GM23338 (cell line): ENCODE data around the gene ETF1. TPM values are rescaled to one million over a fixed set of nuclear protein-coding genes. Genes with fewer than 3 reads are reported as not detected.

Experiments used
- ATAC-seq: fragments of 200-7000 bp; cut with Tn5 transposase; 3 replicates; pipeline ENCODE4 v1.9.1; 2020
- DNase-seq: peaks from one replicate; pipeline ENCODE4 v3.0.0-alpha.2; 2015; ENCODE audit warnings: low spot score
- H2AFZ ChIP-seq: fragments of 200-600 bp; sonication (generic); 2 replicates; pipeline ENCODE4 v1.8.0; 2016; ENCODE audit warnings: antibody characterized with exemption, mild to moderate bottlenecking, moderate library complexity
- H3F3A ChIP-seq: fragments of 200-600 bp; sonication (generic); replicated peaks from 2 replicates; pipeline ENCODE4 v1.8.0; 2017; ENCODE audit warnings: antibody characterized with exemption, mixed run types, low read depth
- H3K27ac ChIP-seq: fragments of 200-600 bp; sonication (generic); 2 replicates; pipeline ENCODE4 v1.6.1; 2016; ENCODE audit warnings: low read depth
- H3K27me3 ChIP-seq: fragments of 200-600 bp; sonication (generic); 2 replicates; pipeline ENCODE4 v1.8.0; 2016; ENCODE audit warnings: mild to moderate bottlenecking, mixed run types, moderate library complexity; ENCODE audit not compliant: insufficient read depth
- H3K36me3 ChIP-seq: fragments of 200-600 bp; sonication (generic); 2 replicates; pipeline ENCODE4 v1.8.0; 2016; ENCODE audit warnings: mild to moderate bottlenecking; ENCODE audit not compliant: insufficient read depth
- H3K4me1 ChIP-seq: fragments of 200-600 bp; sonication (generic); 2 replicates; pipeline ENCODE4 v1.8.0; 2016; ENCODE audit warnings: mild to moderate bottlenecking, moderate library complexity; ENCODE audit not compliant: insufficient read depth
- H3K4me2 ChIP-seq: fragments of 200-600 bp; sonication (generic); 2 replicates; pipeline ENCODE4 v1.7.1; 2017; ENCODE audit warnings: mixed run types
- H3K4me3 ChIP-seq: fragments of 200-600 bp; sonication (generic); 2 replicates; pipeline ENCODE4 v1.6.1; 2016; ENCODE audit warnings: mixed run types
- H3K79me2 ChIP-seq: fragments of 200-600 bp; sonication (generic); replicated peaks from 2 replicates; pipeline ENCODE4 v1.8.0; 2017; ENCODE audit warnings: mild to moderate bottlenecking; ENCODE audit not compliant: insufficient read depth
- H3K9me2 ChIP-seq: fragments of 200-600 bp; sonication (generic); 2 replicates; pipeline ENCODE4 v1.8.0; 2017; ENCODE audit not compliant: insufficient read depth
- H4K20me1 ChIP-seq: fragments of 200-600 bp; sonication (generic); replicated peaks from 2 replicates; pipeline ENCODE4 v1.8.0; 2017; ENCODE audit warnings: mild to moderate bottlenecking; ENCODE audit not compliant: insufficient read depth
- H3K27ac Mint-ChIP-seq: 2 replicates; pipeline ENCODE4 v1.8.0; 2020; ENCODE audit warnings: inconsistent platforms, mild to moderate bottlenecking, moderate library complexity, mixed read lengths
- H3K27me3 Mint-ChIP-seq: 3 replicates; pipeline ENCODE4 v1.8.0; 2022; ENCODE audit warnings: low read depth, mild to moderate bottlenecking, moderate library complexity, mixed read lengths, inconsistent platforms; ENCODE audit not compliant: insufficient read depth, poor library complexity
- H3K36me3 Mint-ChIP-seq: 3 replicates; pipeline ENCODE4 v1.8.0; 2021; ENCODE audit warnings: low read depth, mild to moderate bottlenecking, inconsistent platforms, moderate library complexity, mixed read lengths
- H3K4me1 Mint-ChIP-seq: 3 replicates; pipeline ENCODE4 v1.8.0; 2020; ENCODE audit warnings: mild to moderate bottlenecking, inconsistent platforms, mixed read lengths
- H3K4me3 Mint-ChIP-seq: 3 replicates; pipeline ENCODE4 v1.8.0; 2021; ENCODE audit warnings: moderate library complexity, mild to moderate bottlenecking, inconsistent platforms, mixed read lengths
- H3K9me3 Mint-ChIP-seq: 3 replicates; pipeline ENCODE4 v1.8.0; 2020; ENCODE audit warnings: moderate library complexity, mild to moderate bottlenecking, inconsistent platforms, mixed read lengths
- CREB1 ChIP-seq: fragments of 250-450 bp; sonication (Bioruptor Pico); IDR thresholded peaks from 2 replicates; pipeline ENCODE4 v1.5.0; 2020; ENCODE audit warnings: low read depth, mild to moderate bottlenecking, moderate library complexity
- ETS1 ChIP-seq: IDR thresholded peaks from 2 replicates; pipeline ENCODE4 v1.6.1; 2016; ENCODE audit warnings: antibody characterized with exemption
- EZH2 ChIP-seq: fragments of 200-600 bp; sonication (generic); IDR thresholded peaks from one replicate; pipeline ENCODE4 v1.8.0; 2017; ENCODE audit warnings: antibody characterized with exemption, mild to moderate bottlenecking, low read depth; ENCODE audit not compliant: unreplicated experiment
- EZH2phosphoT487 ChIP-seq: fragments of 200-600 bp; sonication (generic); IDR thresholded peaks from one replicate; pipeline ENCODE4 v1.8.1; 2018; ENCODE audit warnings: antibody characterized with exemption; ENCODE audit not compliant: unreplicated experiment
- JUNB ChIP-seq: IDR thresholded peaks from one replicate; pipeline ENCODE4 v1.6.1; 2016; ENCODE audit warnings: antibody characterized with exemption; ENCODE audit not compliant: unreplicated experiment
- NANOG ChIP-seq: IDR thresholded peaks from 2 replicates; pipeline ENCODE4 v1.6.1; 2016; ENCODE audit warnings: antibody characterized with exemption, borderline replicate concordance
- POLR2AphosphoS5 ChIP-seq: IDR thresholded peaks from 2 replicates; pipeline ENCODE4 v1.6.1; 2016; ENCODE audit warnings: antibody characterized with exemption, low read depth
- STAT1 ChIP-seq: IDR thresholded peaks from one replicate; pipeline ENCODE4 v1.6.1; 2016; ENCODE audit warnings: antibody characterized with exemption; ENCODE audit not compliant: unreplicated experiment
- ZNF331 ChIP-seq: fragments of 250-450 bp; sonication (Bioruptor Pico); IDR thresholded peaks from 2 replicates; pipeline ENCODE4 v1.5.0; 2020; ENCODE audit warnings: low read depth, mild to moderate bottlenecking, moderate library complexity
- ZNF462 ChIP-seq: fragments of 250-450 bp; sonication (Bioruptor Pico); IDR thresholded peaks from 2 replicates; pipeline ENCODE4 v1.5.0; 2020; ENCODE audit warnings: mild to moderate bottlenecking, moderate library complexity
- polyA plus RNA-seq: library from polyadenylated mRNA; unstranded; fragments of >200 nt; fragmentation: Nextera tagmentation; extraction: Ambion mirVana; gene quantifications from 2 replicates; pipeline ENCODE4 v1.2.1, GENCODE V29; 2016
- total RNA-seq: library from RNA; depleted of rRNA; stranded (reverse); fragments of >200 nt; shearing (Covaris generic); gene quantifications from 2 replicates; pipeline ENCODE4 v1.2.3, GENCODE V29; 2014
- TF ChIP-seq, protein P1 (sequence below): IDR thresholded peaks from one replicate; pipeline ENCODE4 v1.6.1; 2018; ENCODE audit warnings: antibody characterized with exemption; ENCODE audit not compliant: unreplicated experiment

ETF1 gene
- total and polyA plus RNA-seq, 2 experiments from 2014 or later: 68.9 to 136 TPM

GRCh38 chr5:138588013-138588788 lies 45.2 kb upstream of the ETF1 start:
- Histone ChIP-seq H3K4me1 (no peaks in the 10 kb centered on the region), H3K4me3 (no peak overlapping the region), H4K20me1 (no peaks in the 10 kb centered on the region; the same call in 1 of the 2 replicates), H3K4me2 (no peak overlapping the region), H3K36me3 (no peaks in the 10 kb centered on the region), H3K27me3 (no peaks in the 10 kb centered on the region), H3K79me2 (no peaks in the 10 kb centered on the region), H3K27ac (no peak overlapping the region), H3F3A (no peaks in the 10 kb centered on the region), H2AFZ (no peak overlapping the region), H3K9me2 (no peaks in the 10 kb centered on the region)
- H3K27me3 Mint-ChIP-seq: peaks cover 6% of the 10 kb centered on the region
- H3K27ac Mint-ChIP-seq: no peak overlapping the region
- H3K4me1 Mint-ChIP-seq: no peaks in the 10 kb centered on the region; the same call in 2 of the 3 replicates
- DNase-seq (no peak), ATAC-seq (no peak)
- TF ChIP-seq STAT1 (no peak), CREB1 (no peak), ZNF331 (CRISPR knock-in tag) (no peak), EZH2phosphoT487 (no peak), POLR2AphosphoS5 (no peak), ZNF462 (CRISPR knock-in tag) (no peak), JUNB (no peak), EZH2 (no peak), NANOG (no peak), ETS1 (no peak)
- TF ChIP-seq, protein P1, sequence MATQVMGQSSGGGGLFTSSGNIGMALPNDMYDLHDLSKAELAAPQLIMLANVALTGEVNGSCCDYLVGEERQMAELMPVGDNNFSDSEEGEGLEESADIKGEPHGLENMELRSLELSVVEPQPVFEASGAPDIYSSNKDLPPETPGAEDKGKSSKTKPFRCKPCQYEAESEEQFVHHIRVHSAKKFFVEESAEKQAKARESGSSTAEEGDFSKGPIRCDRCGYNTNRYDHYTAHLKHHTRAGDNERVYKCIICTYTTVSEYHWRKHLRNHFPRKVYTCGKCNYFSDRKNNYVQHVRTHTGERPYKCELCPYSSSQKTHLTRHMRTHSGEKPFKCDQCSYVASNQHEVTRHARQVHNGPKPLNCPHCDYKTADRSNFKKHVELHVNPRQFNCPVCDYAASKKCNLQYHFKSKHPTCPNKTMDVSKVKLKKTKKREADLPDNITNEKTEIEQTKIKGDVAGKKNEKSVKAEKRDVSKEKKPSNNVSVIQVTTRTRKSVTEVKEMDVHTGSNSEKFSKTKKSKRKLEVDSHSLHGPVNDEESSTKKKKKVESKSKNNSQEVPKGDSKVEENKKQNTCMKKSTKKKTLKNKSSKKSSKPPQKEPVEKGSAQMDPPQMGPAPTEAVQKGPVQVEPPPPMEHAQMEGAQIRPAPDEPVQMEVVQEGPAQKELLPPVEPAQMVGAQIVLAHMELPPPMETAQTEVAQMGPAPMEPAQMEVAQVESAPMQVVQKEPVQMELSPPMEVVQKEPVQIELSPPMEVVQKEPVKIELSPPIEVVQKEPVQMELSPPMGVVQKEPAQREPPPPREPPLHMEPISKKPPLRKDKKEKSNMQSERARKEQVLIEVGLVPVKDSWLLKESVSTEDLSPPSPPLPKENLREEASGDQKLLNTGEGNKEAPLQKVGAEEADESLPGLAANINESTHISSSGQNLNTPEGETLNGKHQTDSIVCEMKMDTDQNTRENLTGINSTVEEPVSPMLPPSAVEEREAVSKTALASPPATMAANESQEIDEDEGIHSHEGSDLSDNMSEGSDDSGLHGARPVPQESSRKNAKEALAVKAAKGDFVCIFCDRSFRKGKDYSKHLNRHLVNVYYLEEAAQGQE: no peak
- H3K4me3 Mint-ChIP-seq: no peak overlapping the region
- no peaks in the 10 kb centered on the region for H3K9me3 Mint-ChIP-seq
- no peaks in the 10 kb centered on the region for H3K36me3 Mint-ChIP-seq
